GM12874 (cell line): ENCODE data around the gene ALK.

Experiments used
- CTCF ChIP-seq: IDR thresholded peaks from 2 replicates; pipeline ENCODE4 v1.5.1; 2011; ENCODE audit warnings: low read depth, mild to moderate bottlenecking, control low read depth, low read length, moderate library complexity; ENCODE audit not compliant: insufficient read depth

The ALK gene

DNA sequence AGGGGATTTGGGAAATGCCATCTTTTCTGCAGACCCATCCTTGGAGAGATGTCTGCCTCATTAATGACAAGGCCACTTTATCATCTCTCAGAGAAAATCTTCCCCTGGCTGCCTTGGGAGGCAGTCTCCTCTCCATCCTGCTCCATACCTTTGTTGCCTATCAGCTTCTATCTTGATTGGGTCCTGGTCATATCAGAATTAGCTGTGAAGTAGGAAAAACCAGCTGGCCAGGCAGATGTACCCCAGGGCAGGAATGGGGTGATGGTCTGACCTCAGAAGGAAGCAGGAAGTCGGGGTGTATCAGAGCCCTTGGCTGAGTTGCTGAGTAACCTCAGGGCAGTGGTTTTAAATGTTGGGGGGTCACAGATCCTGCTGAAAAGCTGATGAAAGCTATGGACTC lies 41.3 kb downstream of the ALK start:
- no peak for TF ChIP-seq CTCF

GRCh38 chr2:29879456-29879855 lies 41.9 kb downstream of the ALK start:
- TF ChIP-seq CTCF: no peak

GRCh38 chr2:29878898-29879297 lies 42.5 kb downstream of the ALK start:
- TF ChIP-seq CTCF: no peak

GRCh38 chr2:29876374-29876773 lies 45.0 kb downstream of the ALK start:
- TF ChIP-seq CTCF: no peak

GRCh38 chr2:29874745-29875144 lies 46.6 kb downstream of the ALK start:
- no peak for TF ChIP-seq CTCF

- no peak for TF ChIP-seq CTCF
Measured at GRCh38 chr2:29872870-29873269, 48.5 kb downstream of the ALK start.

DNA sequence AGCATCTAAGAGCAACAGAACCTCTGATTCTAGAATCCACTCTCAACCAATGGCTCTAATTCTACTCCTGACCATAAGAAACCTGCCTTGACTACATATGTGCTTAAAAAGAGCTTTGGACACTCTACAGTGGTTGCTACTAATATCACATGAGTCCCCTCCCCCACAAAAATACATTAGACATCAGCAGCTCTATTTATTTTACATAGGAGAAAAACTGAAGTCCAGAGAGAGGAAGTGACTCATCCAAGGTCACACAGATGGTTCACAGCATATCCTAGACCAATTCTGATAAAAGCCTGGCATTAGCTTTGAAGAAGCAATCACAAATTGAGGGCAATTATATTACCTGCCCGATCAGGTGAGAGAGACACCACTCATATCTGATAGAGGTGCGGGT lies 49.8 kb downstream of the ALK start:
- TF ChIP-seq CTCF: no peak

DNA sequence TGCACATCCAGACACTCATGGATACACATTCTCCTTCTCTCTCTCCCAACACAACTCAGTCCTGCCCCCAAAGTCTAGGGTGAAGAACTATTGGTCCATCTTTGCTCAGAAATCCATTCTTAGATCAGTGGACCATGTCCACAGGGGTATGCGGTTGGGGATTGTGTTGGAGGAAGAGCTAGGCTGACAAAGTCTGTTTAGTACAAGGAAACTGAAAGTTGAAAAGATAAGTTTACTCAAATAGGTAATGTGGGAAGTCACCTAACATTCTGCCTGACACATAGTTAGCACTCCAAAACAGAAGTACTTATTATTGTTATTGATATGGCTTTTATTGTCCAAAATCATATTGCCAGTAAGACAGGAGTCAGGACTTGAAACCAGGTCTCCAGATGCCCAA lies 55.9 kb downstream of the ALK start:
- TF ChIP-seq CTCF: no peak
